GM21737 (cell line): ENCODE measurements around the gene PPP1R27.
A peak's percentile ranks its signal among the peaks of the same experiment; 100 is the strongest.

ENCODE experiments used
- ATAC-seq: cut with Tn5 transposase; IDR thresholded peaks from one replicate; pipeline ENCODE4 v1.9.1; 2021; ENCODE audit warnings: mild to moderate bottlenecking, moderate library complexity; ENCODE audit not compliant: unreplicated experiment

PPP1R27 gene

GRCh38 chr17:81863123-81863675, 28.3 kb upstream of the PPP1R27 start:
- no peak for ATAC-seq

GRCh38 chr17:81860756-81861568, 26.1 kb upstream of the PPP1R27 start:
- ATAC-seq: peak; percentile 73

DNA sequence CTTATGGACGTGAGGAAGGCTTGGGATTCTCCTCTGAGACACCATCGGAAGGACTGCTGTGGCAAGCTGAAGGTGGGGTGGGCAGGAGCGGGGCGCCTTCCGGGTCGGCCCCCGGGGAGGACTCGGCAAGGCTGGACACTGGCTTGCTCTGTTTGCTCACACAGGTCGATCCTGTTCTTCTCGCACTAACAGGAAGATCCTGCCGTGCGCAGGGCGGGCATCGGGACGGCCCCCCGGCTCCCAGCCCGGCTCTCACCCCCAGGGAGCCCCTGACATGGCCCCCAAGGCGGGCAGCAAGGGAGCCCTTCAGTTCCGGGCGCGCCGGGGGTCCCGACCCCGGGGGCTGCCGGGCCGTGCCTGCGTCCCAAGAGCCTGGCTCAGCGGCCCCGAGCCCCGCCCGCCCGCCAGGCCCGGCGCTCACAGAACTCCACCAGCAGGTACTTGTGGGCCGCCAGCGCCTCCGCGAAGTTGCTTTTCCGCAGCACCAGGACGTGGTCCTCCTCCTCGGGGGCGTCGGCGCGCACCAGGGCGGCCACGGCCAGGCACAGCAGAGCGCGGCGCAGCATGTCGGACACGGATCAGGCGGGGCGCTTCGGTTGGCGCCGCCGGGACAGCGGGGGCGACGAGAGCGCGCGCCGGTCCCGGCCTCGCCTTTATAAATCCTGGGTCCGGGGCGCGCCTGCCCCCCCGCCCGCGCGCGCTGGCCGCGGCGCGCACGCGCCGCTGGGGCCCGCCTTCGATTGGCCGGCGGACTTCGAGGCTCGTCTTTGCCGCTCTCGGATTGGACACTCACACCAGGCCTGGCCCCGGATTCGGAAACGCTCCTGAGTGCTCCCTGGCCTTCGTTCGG, 25.3 kb upstream of the PPP1R27 start, which contains the start of gene P4HB:
P4HB (minus strand) TSS at position 630 of the 850 bp plus-strand sequence; CDS start at position 566, 64 bp downstream.
- peak; percentile 0 for ATAC-seq

GRCh38 chr17:81858967-81859905, 24.4 kb upstream of the PPP1R27 start:
- no peak for ATAC-seq

DNA sequence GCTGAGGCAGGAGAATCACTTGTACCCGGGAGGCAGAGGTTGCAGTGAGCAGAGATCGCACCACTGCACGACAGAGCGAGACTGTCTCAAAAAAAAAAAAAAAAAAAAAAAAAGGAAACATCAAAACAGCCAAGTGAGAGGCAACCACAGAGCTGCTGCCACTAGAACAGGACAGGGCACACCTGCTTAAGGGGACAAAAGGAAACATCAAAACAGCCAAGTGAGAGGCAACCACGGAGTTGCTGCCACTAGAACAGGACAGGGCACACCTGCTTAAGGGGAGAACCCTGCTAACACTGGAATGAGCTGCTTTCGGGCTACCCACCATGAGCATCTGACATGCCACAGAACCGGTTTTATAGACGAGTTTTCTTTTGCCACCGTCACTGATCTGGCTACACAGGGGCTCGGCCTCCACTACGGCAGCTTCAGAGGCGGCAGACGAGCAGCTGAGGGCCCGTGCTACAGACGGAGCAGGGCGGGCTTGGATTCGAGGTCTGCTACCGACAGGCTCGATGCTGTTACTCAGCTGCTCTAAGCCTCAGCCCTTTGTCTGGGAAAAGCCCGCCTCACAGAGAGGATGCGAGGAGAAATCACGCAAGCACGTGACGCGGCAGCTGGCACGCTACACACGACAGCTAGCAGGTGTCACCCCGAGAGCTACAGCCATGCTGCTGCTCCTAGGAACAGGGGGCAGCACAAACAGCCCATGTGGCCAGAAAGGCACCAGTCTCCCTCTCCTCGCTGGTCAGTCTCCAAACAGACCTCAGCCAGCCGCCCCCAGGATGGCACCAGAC, 23.5 kb upstream of the PPP1R27 start:
- ATAC-seq: no peak

DNA sequence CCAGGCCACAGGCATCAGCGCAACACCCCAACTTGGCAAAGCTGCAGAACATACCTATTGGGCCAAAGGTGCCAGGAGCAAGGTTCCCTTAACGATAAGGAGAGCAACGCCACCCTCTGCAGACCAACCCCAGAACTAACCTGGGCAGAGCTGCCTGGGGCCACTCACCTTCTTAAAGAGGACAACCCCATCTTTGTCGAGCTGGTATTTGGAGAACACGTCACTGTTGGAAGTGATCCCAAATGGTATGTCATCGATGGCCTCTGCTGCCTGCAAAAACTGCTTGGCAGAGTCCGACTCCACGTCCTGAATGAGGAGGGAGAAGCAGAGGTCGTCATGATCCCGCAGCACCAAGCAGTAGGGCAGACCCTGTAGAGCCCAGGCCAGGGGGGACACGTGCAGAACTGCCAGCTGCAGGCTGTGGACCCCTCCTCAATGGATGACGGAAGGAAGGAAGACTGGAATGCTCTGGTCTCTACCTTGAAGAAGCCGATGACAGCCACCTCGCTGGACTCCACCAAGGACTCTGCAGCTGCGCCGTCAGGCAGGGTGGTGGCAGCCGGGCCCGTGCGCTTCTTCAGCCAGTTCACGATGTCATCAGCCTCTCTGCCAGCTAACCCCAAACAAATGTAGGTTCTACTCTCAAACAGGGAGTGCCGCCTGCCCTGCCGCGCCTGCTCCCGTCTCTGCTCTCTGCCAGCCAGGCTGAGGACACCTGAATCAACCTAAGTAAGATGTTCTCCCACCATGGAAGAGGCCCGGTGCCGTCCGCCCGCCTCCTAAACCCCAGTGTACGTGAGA, 20.3 kb upstream of the PPP1R27 start:
- no peak for ATAC-seq

GRCh38 chr17:81852237-81852636, 17.4 kb upstream of the PPP1R27 start:
- ATAC-seq: no peak

DNA sequence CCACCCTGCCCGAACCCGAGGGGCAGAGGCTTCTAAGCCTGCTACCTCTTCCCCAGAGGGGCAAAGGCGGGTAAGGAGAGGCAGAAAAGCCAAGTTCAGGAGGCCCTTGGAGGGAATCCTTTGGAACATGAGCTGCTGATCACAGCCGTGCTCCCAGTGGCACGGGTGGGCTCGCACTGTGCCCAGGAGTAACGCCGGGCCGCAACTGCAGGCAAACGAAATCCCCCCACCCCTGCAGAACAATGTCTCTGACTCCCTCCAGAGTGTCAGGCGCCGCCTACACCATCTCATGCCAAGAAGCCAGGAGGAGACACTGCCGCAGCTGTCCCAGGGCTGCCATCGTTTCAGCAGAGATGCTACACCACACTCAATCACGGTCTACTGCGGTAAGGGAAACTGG, 16.6 kb upstream of the PPP1R27 start:
- no peak for ATAC-seq

DNA sequence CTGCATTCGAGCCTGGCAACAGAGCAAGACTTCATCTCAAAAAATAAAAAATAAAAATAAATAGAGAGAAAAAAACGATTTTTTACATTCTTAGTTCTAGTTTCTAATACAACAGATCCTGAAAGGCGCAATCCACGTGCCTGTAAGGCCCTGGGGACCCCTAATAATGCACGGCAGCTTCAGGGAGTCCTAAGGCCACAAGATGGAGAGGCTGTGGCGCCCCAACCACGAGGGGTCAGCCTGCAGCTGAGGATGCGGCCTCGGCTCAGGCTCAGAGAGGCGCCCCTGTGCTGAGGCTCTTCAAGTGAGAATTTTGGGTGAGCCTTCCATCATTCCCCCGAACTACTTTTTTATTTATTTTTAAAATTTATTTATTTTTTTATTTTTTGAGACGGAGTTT, 14.6 kb upstream of the PPP1R27 start:
- no peak for ATAC-seq

- ATAC-seq: no peak
Measured at GRCh38 chr17:81846743-81847689, 12.2 kb upstream of the PPP1R27 start.

- no peak for ATAC-seq
Measured at GRCh38 chr17:81845881-81846742, 11.3 kb upstream of the PPP1R27 start.

GRCh38 chr17:81845361-81845760, 10.5 kb upstream of the PPP1R27 start:
- no peak for ATAC-seq

- no peak for ATAC-seq
Measured at GRCh38 chr17:81844887-81845286, 10.0 kb upstream of the PPP1R27 start.

DNA sequence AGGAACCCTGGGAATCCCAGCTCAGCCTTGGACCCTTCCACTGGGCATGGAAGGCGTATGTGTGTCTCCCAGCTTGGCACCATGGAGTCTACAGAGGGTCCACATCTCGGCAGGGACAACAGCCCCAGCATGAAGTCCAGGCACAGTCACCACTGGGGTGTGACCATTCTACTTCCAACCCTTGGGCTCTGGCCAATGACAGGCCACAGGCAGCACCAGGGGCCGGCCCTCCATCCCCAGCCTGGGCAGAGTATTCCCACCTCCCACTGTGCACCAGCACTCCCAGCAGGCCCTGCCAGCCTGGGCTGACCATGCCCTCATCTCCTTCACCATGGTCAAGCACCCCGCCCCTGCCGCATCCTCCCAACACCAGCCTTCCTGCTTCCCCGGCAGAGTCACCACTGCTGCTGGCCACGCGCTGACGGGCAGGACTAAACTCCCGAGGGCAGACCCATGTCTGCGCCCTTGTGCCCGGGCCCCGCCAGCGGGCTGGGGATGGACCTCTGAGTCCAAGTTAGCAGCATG, 9.5 kb upstream of the PPP1R27 start:
- ATAC-seq: no peak

DNA sequence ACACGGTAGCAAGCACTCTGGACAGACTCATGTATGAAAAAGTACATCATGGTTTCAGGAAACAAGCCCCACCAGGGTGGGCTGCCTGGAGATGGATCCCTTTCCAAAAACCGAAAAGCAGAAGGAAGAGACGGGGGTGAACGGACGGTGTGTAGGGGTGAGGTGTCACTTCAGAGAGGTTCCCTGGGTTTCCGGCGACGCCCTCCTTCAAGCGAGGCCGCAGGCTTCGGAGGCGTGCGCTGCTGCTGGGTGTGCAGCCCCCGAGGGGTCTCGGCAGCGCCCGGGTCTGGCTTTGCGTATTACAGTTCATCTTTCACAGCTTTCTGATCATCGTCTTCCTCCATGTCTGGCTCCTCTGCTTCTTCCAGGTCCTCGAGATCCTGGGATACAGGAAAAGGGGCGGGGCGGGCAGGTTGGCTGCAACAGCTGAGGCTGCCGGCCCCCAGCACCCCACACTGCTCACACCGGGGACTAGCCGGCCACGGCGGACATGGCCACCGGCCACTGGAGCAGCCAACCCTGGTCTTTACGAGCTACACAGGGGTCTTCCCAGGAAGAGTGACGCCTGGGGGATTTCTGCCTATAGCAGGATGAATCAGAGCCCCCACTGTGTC, 9.0 kb upstream of the PPP1R27 start:
- ATAC-seq: no peak
